GM21619 (cell line): Measurements from ENCODE around the gene CACNA2D2.

ENCODE experiments used
- ATAC-seq: cut with Tn5 transposase; IDR thresholded peaks from one replicate; pipeline ENCODE4 v1.9.1; 2021; ENCODE audit not compliant: unreplicated experiment

CACNA2D2 gene

GRCh38 chr3:50502584-50503423 is 630 bp downstream of the CACNA2D2 start:
- no peak for ATAC-seq

- no peak for ATAC-seq
Measured at GRCh38 chr3:50502225-50502583, 1.2 kb downstream of the CACNA2D2 start.

GRCh38 chr3:50495609-50496423 is 7.6 kb downstream of the CACNA2D2 start:
- no peak for ATAC-seq

DNA sequence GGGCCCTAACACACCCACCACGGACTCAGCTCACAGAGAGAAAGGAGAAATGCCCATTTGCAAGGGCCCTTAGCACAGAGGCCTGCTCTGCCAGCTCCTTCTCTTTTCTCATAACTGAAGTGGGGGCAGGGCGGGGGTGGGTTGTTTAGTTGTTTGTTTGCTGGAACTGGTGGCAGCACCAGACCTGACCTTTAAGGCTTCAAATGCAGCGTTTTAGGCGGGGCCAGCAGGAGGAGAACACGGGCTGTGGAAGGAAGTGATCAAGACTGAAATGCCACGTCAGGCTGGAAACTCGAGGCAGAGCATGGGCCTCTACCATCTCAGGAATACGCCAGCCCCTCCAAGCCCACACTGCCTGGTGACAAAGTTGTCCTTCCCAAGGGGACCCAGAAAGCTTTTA is 9.3 kb downstream of the CACNA2D2 start:
- no peak for ATAC-seq

- ATAC-seq = no peak
Measured at GRCh38 chr3:50493623-50494022, 9.8 kb downstream of the CACNA2D2 start.

- no peak for ATAC-seq
Measured at GRCh38 chr3:50493086-50493485, 10.3 kb downstream of the CACNA2D2 start.

GRCh38 chr3:50491023-50491422 is 12.4 kb downstream of the CACNA2D2 start:
- no peak for ATAC-seq

DNA sequence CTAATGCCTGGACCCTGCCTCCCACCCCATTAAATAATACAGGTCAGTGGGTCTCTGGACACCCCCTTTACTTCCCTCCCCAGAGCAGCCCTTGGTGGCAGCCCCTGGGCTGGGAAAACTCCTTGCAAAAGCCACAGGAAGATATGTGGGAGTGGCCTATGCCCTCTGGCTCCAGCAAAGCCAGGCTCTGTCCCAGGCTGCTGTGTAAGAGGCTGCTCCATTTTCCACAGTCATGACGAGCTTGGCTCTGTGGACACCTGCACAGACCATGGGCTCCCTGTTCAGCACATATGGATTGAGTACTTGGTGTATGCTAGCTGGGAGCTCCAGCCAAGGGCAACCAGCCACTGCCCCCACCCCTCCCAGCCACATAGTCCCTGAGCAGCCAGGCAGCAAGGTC is 13.0 kb downstream of the CACNA2D2 start:
- ATAC-seq = no peak

GRCh38 chr3:50487181-50487580 is 16.3 kb downstream of the CACNA2D2 start:
- no peak for ATAC-seq

DNA sequence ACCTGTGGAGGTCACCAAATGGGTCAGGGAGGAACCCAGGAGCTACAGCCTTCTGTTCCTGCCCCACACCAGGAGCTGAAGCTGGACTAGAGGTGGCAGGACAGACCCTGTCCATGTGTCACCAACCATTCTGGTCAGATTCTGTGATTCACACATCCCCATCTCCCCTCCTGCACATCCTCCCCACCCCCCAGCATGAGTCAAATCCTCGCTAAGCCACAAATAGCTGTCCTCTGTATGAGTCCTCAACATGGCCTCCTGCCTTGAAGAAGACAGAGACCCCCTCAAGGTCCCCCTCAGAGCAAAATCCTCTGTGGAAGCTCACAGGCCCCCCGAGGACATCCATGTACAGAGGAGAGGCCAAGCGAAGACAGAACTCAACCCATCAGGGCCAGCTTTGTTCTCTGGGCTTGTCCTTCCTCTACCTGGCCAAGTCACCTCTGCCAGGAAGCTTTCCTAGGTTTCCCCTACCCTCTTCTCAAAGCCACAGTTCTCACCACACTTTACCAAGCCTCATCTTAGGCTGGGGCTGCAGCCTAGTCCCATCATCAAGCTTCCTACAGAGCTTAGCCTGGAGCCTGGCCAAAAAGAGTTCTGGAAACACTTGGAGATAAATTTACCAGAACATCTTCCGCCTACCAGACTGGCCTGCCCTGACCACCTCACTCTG is 17.1 kb downstream of the CACNA2D2 start:
- no peak for ATAC-seq

- ATAC-seq = no peak
Measured at GRCh38 chr3:50484722-50485121, 18.7 kb downstream of the CACNA2D2 start.

GRCh38 chr3:50483374-50483773 is 20.1 kb downstream of the CACNA2D2 start:
- ATAC-seq = no peak

GRCh38 chr3:50481992-50482391 is 21.4 kb downstream of the CACNA2D2 start:
- no peak for ATAC-seq

DNA sequence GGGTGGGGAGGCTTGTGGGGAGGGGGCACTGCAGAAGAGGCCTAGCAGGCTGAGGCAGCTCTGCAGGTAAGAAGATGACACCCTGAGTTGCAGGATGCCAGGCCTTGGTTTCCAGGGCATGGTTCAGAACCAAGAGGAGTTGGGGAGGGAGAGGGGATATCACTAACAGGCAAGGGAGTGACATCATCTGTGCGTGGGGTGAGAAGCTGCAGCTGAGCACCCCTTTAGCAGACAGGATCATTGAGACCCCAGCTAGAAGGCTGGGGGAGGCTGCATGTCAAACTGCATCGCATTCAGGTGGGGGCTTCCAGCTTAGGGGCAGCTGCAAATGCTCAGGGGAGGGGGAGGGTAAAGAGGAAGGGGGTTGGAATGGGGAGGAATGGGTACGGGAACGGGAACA is 23.0 kb downstream of the CACNA2D2 start:
- ATAC-seq = no peak

- no peak for ATAC-seq
Measured at GRCh38 chr3:50479523-50479922, 23.9 kb downstream of the CACNA2D2 start.

- no peak for ATAC-seq
Measured at GRCh38 chr3:50478671-50479260, 24.7 kb downstream of the CACNA2D2 start.

GRCh38 chr3:50478051-50478450 is 25.4 kb downstream of the CACNA2D2 start:
- ATAC-seq = no peak

DNA sequence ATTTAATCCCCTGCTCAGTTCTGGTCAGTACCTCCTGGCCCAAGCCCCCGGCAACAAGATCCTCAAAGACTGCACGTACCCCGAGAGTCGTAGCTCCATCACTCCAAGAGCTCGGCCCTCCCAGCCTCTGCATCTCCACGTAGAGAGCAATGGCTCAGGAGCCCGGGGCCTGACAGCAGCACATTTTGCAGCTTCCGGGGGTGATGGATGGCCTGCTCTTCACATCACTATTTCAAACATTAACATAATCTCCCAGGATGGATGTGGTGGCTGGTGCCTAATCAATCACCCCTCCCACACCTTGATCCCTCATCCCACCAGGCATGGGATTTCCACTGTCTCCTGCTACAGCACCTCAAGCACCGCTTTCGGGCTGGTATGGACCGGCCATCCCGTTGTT is 28.1 kb downstream of the CACNA2D2 start:
- no peak for ATAC-seq

DNA sequence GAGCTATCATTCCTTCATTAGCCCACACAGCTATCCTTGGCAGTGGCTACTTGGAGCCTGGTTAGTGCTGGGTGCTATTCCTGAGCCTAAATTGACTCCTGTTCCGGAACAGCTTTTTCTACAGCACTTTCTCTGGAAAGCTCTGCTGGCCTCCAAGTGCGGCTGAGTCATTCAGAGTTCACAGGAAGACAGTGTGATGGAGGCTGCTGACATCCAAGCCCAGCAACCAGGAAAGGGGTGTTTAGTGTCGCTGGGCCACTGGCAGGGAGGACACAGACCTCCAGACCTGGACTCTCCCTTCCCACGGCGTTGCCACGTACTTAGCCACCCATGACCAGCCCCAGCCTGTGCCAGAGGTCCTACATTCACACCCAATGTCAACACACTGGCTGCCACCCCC is 28.7 kb downstream of the CACNA2D2 start:
- no peak for ATAC-seq

- ATAC-seq = no peak
Measured at GRCh38 chr3:50473768-50474167, 29.7 kb downstream of the CACNA2D2 start.

DNA sequence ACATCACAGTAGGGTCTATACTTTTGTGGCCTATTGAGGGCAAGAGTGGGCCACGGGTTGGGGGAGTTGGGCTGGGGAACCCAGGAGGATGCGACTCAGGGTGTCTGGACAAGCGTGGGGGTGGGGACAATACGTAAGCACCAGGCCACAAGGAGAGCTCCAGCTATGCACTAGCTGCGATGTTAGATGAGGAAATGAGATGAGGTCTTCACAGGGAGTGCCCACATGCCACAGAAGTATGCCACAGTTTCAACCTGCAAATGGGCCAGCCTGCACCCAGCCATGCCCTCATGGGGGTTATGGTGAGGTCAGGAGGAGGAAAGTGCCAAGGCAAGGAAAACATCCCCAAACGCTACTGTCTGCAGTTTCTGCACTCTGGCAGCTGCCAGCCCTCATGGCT is 30.5 kb downstream of the CACNA2D2 start:
- ATAC-seq = no peak
